Upper lobe of left lung (tissue), 6 donors: Measurements from ENCODE around the gene LELP1. TPM values are rescaled to one million over a fixed set of nuclear protein-coding genes. Genes with fewer than 3 reads are reported as not detected.

Experiments
- ATAC-seq, 2 donors: fragments of 200-7000 bp; cut with Tn5 transposase; one replicate each; pipeline ENCODE4 v1.9.1; 2022; ENCODE audit warnings: mild to moderate bottlenecking in 2 of 2, moderate library complexity in 2 of 2; ENCODE audit not compliant: low FRiP score in 2 of 2
- DNase-seq, 2 donors: peaks; one replicate each; pipeline ENCODE4 v3.0.0-alpha.2; 2019 to 2020
- H3K27ac ChIP-seq, 4 donors: fragments of 200-600 bp; sonication (generic); one replicate each; pipeline ENCODE4 v1.5.1; 2016 to 2019
- H3K27me3 ChIP-seq, 4 donors: fragments of 200-600 bp; sonication (generic); one replicate each; pipeline ENCODE4 v1.5.1; 2017 to 2019
- H3K36me3 ChIP-seq, 4 donors: fragments of 200-600 bp; sonication (generic); one replicate each; pipeline ENCODE4 v1.5.1; 2016 to 2019
- H3K4me1 ChIP-seq, 4 donors: fragments of 200-600 bp; sonication (generic); one replicate each; pipeline ENCODE4 v1.5.1; 2018 to 2019
- H3K4me3 ChIP-seq, 4 donors: fragments of 200-600 bp; sonication (generic); one replicate each; pipeline ENCODE4 v1.5.1; 2017 to 2019; ENCODE audit warnings: mild to moderate bottlenecking in 2 of 4, moderate library complexity in 1 of 4
- H3K9me3 ChIP-seq, 4 donors: fragments of 200-600 bp; sonication (generic); one replicate each; pipeline ENCODE4 v1.5.1; 2018 to 2019
- CTCF ChIP-seq, 6 experiments: fragments of 450-650 bp in 4 of 6; fragments of 200-600 bp in 2 of 6; sonication (generic) in 2 of 6; IDR thresholded peaks; one replicate each; pipeline ENCODE4 v1.5.1; 2016 to 2019; ENCODE audit warnings: antibody characterized with exemption in 6 of 6
- EP300 ChIP-seq, 4 donors: sonication (generic); formaldehyde crosslinking; IDR thresholded peaks; one replicate each; pipeline ENCODE4 v1.5.1; 2017; ENCODE audit warnings: antibody characterized with exemption in 4 of 4, control low read depth in 2 of 4
- POLR2A ChIP-seq, 4 donors: fragments of 450-650 bp; IDR thresholded peaks; one replicate each; pipeline ENCODE4 v1.5.1; 2016 to 2017; ENCODE audit warnings: antibody characterized with exemption in 4 of 4, mild to moderate bottlenecking in 2 of 4
- POLR2AphosphoS5 ChIP-seq, 2 donors: sonication (generic); formaldehyde crosslinking; IDR thresholded peaks; one replicate each; pipeline ENCODE4 v1.5.1; 2017; ENCODE audit warnings: antibody characterized with exemption in 2 of 2
- whole genome bisulfite sequencing, 2 donors: methylation state at CpG; one replicate each; pipeline ENCODE4 v1.1.5; 2017 to 2018; 5-methylcytosine and 5-hydroxymethylcytosine counted together
- total RNA-seq, 6 donors: library from RNA; depleted of rRNA in 4 of 6; stranded (reverse); fragments of >200 nt in 4 of 6; gene quantifications; one replicate each; pipeline versions ENCODE4 v1.1.0 to v1.2.1, GENCODE V29; 2016 to 2021
- donor health status: DM: no; HTN: no; CAD: no; lungs with moderate emphysema.
- donor health status: DM: no; HTN: yes; CAD: no; lungs with severe emphysema.

LELP1 gene
- total RNA-seq, 6 donors from 2014 or later: not detected

- no peak for ATAC-seq
Measured at GRCh38 chr1:153253693-153254092, 50.5 kb downstream of the LELP1 start.

More at GRCh38 chr1:153253693-153254092, 50.5 kb downstream of the LELP1 start:
- H3K27me3 ChIP-seq: no peaks in the 10 kb centered on the region
- no peaks in the 10 kb centered on the region for H3K9me3 ChIP-seq
- H3K4me3 ChIP-seq: no peak overlapping the region
- H3K27ac ChIP-seq: no peak overlapping the region
- H3K36me3 ChIP-seq: no peaks in the 10 kb centered on the region
- 45 to 50% methylated on average over 1 of the region's 1 CpG for WGBS, 2 donors
- no peaks in the 10 kb centered on the region for H3K4me1 ChIP-seq
- DNase-seq: no peak
- TF ChIP-seq POLR2AphosphoS5 (IDR thresholded peaks at IDR 0.05) (no peak), POLR2A (IDR thresholded peaks at IDR 0.05) (no peak), EP300 (IDR thresholded peaks at IDR 0.05) (no peak), CTCF (IDR thresholded peaks at IDR 0.05) (no peak)

Other genes with a start within 250 kb of the LELP1 start
- not detected for gene SPRR4, start 232.8 kb upstream of the LELP1 start, total RNA-seq
- gene SPRR1A, start 219.3 kb upstream of the LELP1 start, total RNA-seq: not detected
- gene SPRR3, start 201.7 kb upstream of the LELP1 start, total RNA-seq: not detected
- gene SPRR1B, start 172.2 kb upstream of the LELP1 start, total RNA-seq: not detected
- under 1 TPM in 1 of 6 donors, not detected in 5; 0.40 TPM for gene SPRR2D, start 162.3 kb upstream of the LELP1 start, total RNA-seq
- gene SPRR2A, start 145.9 kb upstream of the LELP1 start, total RNA-seq: not detected
- not detected for gene SPRR2B, start 131.8 kb upstream of the LELP1 start, total RNA-seq
- gene SPRR2E, start 108.9 kb upstream of the LELP1 start, total RNA-seq: not detected
- gene SPRR2F, start 89.9 kb upstream of the LELP1 start, total RNA-seq: not detected
- not detected for gene SPRR2G, start 52.5 kb upstream of the LELP1 start, total RNA-seq
- gene PRR9, start 14.2 kb downstream of the LELP1 start, total RNA-seq: not detected
- gene LORICRIN, start 56.3 kb downstream of the LELP1 start, total RNA-seq: not detected
- not detected for gene PGLYRP3, start 109.5 kb downstream of the LELP1 start, total RNA-seq
- not detected for gene PGLYRP4, start 145.4 kb downstream of the LELP1 start, total RNA-seq
- 1,000 to 10,000 TPM in 1 of 6 donors, 100 to 1,000 TPM in 5; 133 to 1,125 (median 606) TPM for gene S100A9, start 154.4 kb downstream of the LELP1 start, total RNA-seq
- gene S100A12, start 172.2 kb downstream of the LELP1 start, total RNA-seq: 10 to 100 TPM in 5 of 6 donors, 1 to 10 TPM in 1; 5.2 to 75.7 (median 32.1) TPM
- 100 to 1,000 TPM in 4 of 6 donors, 10 to 100 TPM in 2; 49.2 to 842 (median 194) TPM for gene S100A8, start 187.6 kb downstream of the LELP1 start, total RNA-seq
- not detected for gene S100A7A, start 213.1 kb downstream of the LELP1 start, total RNA-seq